Muscle of leg (tissue), 11 donors: ENCODE results near the gene C1QTNF1. TPM values are rescaled to one million over a fixed set of nuclear protein-coding genes. Genes with fewer than 3 reads are reported as not detected.

ENCODE experiments used
- DNase-seq: peaks from one replicate; pipeline ENCODE4 v3.0.0; 2013
- H3K27ac ChIP-seq: one replicate; pipeline ENCODE4 v1.5.1; 2013; ENCODE audit warnings: mild to moderate bottlenecking, low read length, control low read depth
- H3K27me3 ChIP-seq: one replicate; pipeline ENCODE4 v1.6.1; 2013; ENCODE audit warnings: low read length; ENCODE audit not compliant: control insufficient read depth, insufficient read depth
- H3K36me3 ChIP-seq: one replicate; pipeline ENCODE4 v1.6.1; 2013; ENCODE audit warnings: low read length; ENCODE audit not compliant: control insufficient read depth, insufficient read depth
- H3K4me1 ChIP-seq: one replicate; pipeline ENCODE4 v1.6.1; 2013; ENCODE audit warnings: low read length; ENCODE audit not compliant: control insufficient read depth, insufficient read depth
- H3K4me3 ChIP-seq: one replicate; pipeline ENCODE4 v1.5.1; 2013; ENCODE audit warnings: low read length, control low read depth
- H3K9me3 ChIP-seq: replicated peaks from 2 replicates; pipeline ENCODE4 v1.6.1; 2013; ENCODE audit warnings: low read depth, low read length; ENCODE audit not compliant: control insufficient read depth
- WGBS: methylation state at CpG from one replicate; pipeline ENCODE4 v1.1.5; 2013; ENCODE audit warnings: missing lambda C conversion rate; ENCODE audit not compliant: insufficient coverage; 5-methylcytosine and 5-hydroxymethylcytosine counted together
- polyA plus RNA-seq, 8 donors: library from polyadenylated mRNA; unstranded; fragments of 120-200 nt; gene quantifications; one replicate each; pipeline versions ENCODE4 v1.2.1 to v1.2.3, GENCODE V29; 2013; ENCODE audit warnings: inconsistent platforms in 1 of 8, low replicate concordance in 1 of 8; ENCODE audit not compliant: insufficient read length in 8 of 8, insufficient read depth in 1 of 8
- total RNA-seq: library from RNA; stranded (reverse); fragments of 120-200 nt; gene quantifications from one replicate; pipeline ENCODE4 v1.2.4, GENCODE V29; 2013

Gene C1QTNF1
- total and polyA plus RNA-seq, 9 donors: 3.3 to 10.9 (median 5.8) TPM

DNA sequence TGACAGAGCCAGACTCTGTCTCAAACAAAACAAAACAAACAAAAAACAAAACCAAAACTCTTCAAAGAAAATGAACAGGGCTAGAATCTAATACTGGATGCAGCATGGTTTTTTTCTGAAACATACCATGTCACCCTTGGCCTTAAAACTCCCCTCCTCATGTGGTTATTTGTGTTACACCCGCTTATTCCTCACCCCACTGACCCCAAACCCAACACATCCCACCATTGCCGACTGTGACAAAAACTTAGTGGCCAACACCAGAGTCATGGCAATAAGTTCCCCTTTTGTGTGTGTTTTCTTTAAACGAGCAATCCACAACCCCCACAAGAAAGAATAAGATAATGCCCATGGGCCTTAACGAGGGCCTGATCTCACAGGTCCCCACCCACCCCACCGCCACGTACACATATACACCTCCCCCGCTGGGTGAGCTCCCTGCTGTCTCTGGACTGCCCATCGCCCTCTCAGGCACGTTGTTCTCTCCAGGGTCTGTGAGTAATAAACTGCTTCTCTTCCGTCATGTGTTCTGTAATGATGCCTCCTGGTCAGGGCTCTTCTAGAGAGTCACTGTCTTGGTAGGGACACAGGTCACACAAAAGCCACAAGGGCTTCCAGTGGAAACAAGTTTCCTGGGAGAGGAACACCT lies 33.9 kb downstream of the C1QTNF1 start:
- Histone ChIP-seq H3K27me3 (no peaks in the 10 kb centered on the region), H3K9me3 (peaks cover 12% of the 10 kb centered on the region), H3K36me3 (no peaks in the 10 kb centered on the region), H3K4me1 (no peaks in the 10 kb centered on the region), H3K4me3 (no peak overlapping the region), H3K27ac (no peak overlapping the region)
- 88% methylated on average over 7 of the region's 10 CpGs for WGBS
- DNase-seq: no peak

DNA sequence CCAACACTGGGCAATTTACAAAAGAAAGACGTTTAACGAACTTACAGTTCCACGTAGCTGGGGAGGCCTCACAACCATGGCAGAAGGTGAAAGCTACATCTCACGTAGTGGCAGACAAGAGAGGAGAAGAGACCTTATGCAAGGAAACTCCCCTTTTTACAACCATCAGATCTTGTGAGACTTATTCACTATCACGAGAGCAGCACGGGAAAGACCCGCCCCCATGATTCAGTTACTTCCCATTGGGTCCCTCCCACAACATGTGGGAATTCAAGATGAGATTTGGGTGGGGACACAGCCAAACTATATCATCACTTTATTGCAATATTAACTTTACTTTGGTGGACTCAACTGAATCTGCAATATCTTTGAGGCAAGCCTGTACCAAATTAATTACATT lies 38.7 kb downstream of the C1QTNF1 start:
- DNase-seq: no peak
- H3K9me3 ChIP-seq: peaks cover 3% of the 10 kb centered on the region
- H3K27ac ChIP-seq: no peak overlapping the region
- H3K36me3 ChIP-seq: no peaks in the 10 kb centered on the region
- no peak overlapping the region for H3K4me3 ChIP-seq
- H3K27me3 ChIP-seq: no peaks in the 10 kb centered on the region
- no peaks in the 10 kb centered on the region for H3K4me1 ChIP-seq
- no CpG with 5 or more reads among the region's 7 CpGs for WGBS

DNA sequence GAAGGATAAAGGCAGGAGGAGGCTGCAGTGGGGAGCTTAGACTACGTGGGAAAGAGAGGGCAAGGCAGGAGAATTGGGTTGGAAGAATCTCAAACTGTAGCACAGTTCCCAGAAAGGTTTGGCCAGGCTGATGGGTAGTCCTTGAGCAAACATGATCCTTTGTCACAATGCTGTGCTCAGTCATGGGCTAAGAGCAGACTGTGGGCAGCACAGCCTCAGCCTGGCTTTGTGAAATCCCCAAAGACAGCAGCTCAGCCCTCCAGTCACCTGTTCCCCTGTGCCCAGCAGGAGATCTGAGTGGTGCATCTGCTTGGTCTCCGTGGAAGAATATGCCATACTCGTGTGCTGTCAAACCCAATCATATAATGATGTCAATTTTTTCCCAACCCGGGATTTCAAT lies 40.1 kb downstream of the C1QTNF1 start:
- 74% methylated on average over 4 of the region's 4 CpGs for WGBS

DNA sequence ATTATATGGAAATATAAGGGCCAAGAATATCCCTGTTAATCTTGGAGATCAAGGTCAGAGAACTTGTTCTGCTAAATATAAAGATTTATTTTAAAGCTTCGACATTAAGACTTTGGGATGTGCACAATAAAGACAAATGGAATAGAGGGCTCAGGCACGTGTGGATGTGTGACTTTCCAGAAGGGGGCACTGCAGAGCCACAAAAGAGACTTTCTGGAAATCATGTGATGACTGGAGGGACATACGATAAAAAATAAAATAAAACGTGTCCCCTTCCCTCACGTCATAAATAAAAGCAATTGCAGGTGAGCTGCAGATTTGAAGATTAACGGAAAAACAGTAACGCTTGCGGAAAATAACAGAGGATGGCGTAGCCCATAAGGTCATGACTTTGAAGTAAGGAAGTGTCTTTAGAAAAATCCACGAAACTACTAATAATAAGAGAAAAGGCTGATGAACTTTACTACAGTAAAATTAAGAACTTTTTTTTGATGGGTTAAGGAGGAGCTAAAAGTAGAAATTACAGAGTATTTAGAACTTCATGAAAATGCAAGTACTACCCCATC lies 41.2 kb downstream of the C1QTNF1 start:
- H3K4me1 ChIP-seq: no peaks in the 10 kb centered on the region
- WGBS: 29% methylated on average over 2 of the region's 10 CpGs
- H3K4me3 ChIP-seq: no peak overlapping the region
- H3K27me3 ChIP-seq: no peaks in the 10 kb centered on the region
- no peak for DNase-seq
- H3K9me3 ChIP-seq: no peaks in the 10 kb centered on the region
- H3K36me3 ChIP-seq: no peaks in the 10 kb centered on the region
- no peak overlapping the region for H3K27ac ChIP-seq

More for the DNA sequence above, 40.1 kb downstream of the C1QTNF1 start:
- Histone ChIP-seq H3K36me3 (no peaks in the 10 kb centered on the region), H3K4me1 (no peaks in the 10 kb centered on the region), H3K27me3 (no peaks in the 10 kb centered on the region), H3K9me3 (no peaks in the 10 kb centered on the region), H3K4me3 (no peak overlapping the region), H3K27ac (no peak overlapping the region)
- no peak for DNase-seq

DNA sequence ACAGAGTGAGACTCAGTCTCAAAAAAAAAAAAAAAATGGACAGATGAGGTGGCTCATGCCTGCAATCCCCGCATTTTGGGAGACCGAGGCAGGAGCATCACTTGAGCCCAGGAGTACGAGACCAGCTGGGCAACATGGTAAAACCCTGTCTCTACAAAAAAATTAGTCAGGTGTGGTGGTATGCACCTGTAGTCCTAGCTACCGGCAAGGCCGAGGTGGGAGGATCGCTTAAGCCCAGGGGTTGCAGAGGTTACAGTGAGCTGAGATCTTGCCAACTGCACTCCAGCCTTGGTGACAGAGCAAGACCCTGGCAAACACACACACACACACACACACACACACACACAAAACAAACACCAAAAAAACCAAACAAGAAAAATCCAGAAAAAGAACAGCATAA lies 43.0 kb downstream of the C1QTNF1 start:
- 100% methylated on average over 1 of the region's 6 CpGs for WGBS
- H3K4me1 ChIP-seq: no peaks in the 10 kb centered on the region
- H3K27ac ChIP-seq: no peak overlapping the region
- no peak for DNase-seq
- no peaks in the 10 kb centered on the region for H3K9me3 ChIP-seq
- peaks cover 4% of the 10 kb centered on the region for H3K27me3 ChIP-seq
- no peak overlapping the region for H3K4me3 ChIP-seq
- no peaks in the 10 kb centered on the region for H3K36me3 ChIP-seq

DNA sequence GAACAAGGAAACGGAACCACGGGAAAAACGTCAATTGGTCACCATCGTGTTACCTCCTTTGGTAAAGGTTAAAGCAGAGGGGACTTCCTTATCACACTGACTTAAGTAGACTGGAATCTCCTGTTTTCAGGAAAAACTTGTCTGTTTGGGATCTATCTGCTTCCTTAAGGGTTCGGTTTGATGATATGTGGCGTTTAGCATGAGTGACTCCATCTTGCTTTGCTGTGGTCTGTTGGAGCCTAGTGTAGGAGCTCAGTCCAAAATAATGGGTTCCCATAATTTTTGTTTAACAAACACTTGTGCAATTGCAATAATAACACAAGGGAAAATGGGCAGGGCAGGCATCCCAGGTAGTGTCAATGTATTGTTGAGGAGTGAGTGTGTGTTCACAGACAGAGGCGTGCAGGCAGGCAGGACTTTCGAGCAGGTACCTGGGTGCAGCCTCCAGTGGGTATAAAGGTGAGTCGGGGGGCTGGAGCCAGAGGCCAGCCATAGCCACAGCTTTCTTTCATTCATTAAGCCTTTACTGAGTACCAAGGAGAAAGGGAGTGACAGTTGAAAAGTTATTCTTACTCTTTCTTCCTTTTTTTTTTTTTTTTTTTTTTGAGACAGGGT lies 46.4 kb downstream of the C1QTNF1 start:
- no peak overlapping the region for H3K4me3 ChIP-seq
- no peak overlapping the region for H3K27ac ChIP-seq
- H3K36me3 ChIP-seq: no peaks in the 10 kb centered on the region
- peaks cover 4% of the 10 kb centered on the region for H3K27me3 ChIP-seq
- peaks cover 5% of the 10 kb centered on the region for H3K4me1 ChIP-seq
- WGBS: 91% methylated on average over 5 of the region's 9 CpGs
- DNase-seq: no peak
- no peaks in the 10 kb centered on the region for H3K9me3 ChIP-seq

DNA sequence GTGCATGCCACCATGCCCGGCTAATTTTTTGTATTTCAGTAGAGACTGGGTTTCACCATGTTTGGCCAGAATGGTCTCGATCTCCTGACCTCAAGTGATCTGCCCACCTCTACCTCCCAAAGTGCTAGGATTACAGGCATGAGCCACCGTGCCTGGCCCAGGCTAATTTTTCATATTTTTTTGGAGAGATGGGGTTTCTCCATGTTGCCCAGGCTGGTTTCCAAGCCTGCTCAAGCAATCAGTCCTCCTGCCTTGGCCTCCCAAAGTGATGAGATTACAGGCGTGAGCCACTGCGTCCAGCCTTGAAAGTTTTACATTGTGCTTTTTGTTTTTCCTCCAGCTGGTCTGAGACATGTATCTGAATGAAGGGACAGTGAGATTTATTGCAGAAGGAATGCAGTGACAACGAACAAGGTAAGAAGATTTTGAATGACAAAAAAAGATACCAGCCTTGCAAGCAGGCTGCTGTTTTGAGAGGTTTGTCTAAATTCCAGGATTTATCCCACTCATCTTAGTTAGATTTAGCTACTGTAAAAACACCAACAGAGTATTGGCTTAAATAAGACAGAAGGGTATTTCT lies 47.3 kb downstream of the C1QTNF1 start:
- H3K36me3 ChIP-seq: no peaks in the 10 kb centered on the region
- no peak overlapping the region for H3K27ac ChIP-seq
- H3K4me3 ChIP-seq: no peak overlapping the region
- no peaks in the 10 kb centered on the region for H3K9me3 ChIP-seq
- WGBS: 53% methylated on average over 3 of the region's 6 CpGs
- H3K4me1 ChIP-seq: peaks cover 14% of the 10 kb centered on the region
- no peak for DNase-seq
- peaks cover 4% of the 10 kb centered on the region for H3K27me3 ChIP-seq

DNA sequence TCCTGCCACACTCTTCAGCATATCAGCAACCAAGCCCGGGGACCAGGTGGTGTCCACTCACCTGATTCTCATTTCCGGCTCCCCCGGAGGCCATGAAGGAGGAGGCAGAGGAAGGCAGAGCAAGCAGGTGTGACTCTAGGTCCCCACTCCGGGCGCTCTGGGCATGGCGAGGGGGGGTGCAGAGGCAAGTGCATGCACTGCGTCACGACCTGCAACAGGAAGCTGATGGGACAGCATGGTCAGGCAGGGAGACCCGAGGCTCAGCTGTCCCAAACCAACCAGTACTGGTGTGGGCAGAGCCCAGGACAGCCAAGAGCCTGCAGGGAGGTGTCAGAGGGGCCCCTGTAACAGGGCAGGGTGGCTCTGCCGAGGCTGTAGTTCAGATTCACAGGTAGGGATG lies 48.6 kb downstream of the C1QTNF1 start:
- Histone ChIP-seq H3K36me3 (peaks cover 3% of the 10 kb centered on the region), H3K4me1 (peaks cover 17% of the 10 kb centered on the region), H3K27me3 (peaks cover 4% of the 10 kb centered on the region), H3K9me3 (no peaks in the 10 kb centered on the region), H3K4me3 (no peak overlapping the region), H3K27ac (no peak overlapping the region)
- WGBS: 78% methylated on average over 9 of the region's 10 CpGs
- DNase-seq: no peak

DNA sequence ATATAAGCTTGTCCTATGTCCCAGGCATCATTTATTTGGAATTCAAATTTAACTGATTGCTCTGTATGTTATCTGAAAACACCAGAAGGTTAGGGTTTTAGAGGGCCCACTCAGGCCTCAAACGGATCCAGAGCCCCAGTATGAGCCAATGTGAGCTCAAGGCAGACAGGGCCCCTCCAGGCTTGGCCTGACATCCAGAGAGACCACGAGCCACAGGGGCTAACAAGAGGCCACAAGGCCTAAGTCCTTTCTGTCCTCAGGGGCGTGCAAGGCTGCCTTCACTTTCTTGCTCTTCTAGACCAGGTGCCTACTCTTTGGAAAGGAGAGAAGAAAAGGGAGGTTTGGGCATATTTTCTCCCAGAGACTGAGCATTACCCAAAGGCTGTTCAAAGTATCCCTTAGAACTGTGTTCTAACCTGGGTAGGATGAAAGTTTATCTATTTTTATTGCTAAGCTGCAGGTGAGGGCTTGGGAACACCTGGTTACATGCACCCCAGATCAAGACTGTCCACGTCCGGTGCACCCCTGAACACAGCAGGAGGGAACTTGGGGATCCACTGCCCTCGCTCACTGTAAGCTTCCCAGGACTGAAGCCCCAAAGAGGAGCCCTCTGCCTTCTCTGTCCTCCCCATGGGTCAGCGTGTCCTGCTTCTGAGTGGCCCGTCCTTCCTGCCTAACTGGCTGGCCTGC lies 49.2 kb downstream of the C1QTNF1 start:
- H3K27ac ChIP-seq: no peak overlapping the region
- no peak overlapping the region for H3K4me3 ChIP-seq
- peaks cover 4% of the 10 kb centered on the region for H3K36me3 ChIP-seq
- DNase-seq: no peak
- WGBS: 89% methylated on average over 6 of the region's 8 CpGs
- peaks cover 4% of the 10 kb centered on the region for H3K27me3 ChIP-seq
- H3K9me3 ChIP-seq: no peaks in the 10 kb centered on the region
- H3K4me1 ChIP-seq: peaks cover 17% of the 10 kb centered on the region

DNA sequence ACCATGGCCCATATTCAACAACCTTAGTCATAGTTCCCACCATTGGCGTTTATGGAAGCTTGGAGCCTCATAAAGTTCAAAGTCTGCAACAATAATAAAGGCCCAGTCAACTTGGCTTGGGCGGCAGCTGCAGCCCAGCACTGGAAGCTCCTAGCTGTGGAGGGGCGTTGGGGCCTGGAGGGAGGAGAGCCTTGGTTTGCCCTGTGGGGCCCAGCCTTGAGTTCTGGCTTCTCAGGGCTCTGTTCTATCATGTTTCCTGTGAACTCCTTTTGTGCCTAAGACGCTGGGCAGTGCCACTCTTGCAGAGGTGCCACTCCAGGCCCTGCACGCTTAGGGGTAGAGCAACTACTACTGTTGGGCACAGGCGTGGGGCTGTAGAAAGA lies 49.7 kb downstream of the C1QTNF1 start:
- H3K4me1 ChIP-seq: peaks cover 17% of the 10 kb centered on the region
- H3K27ac ChIP-seq: no peak overlapping the region
- peaks cover 9% of the 10 kb centered on the region for H3K36me3 ChIP-seq
- 92% methylated on average over 4 of the region's 6 CpGs for WGBS
- no peak overlapping the region for H3K4me3 ChIP-seq
- DNase-seq: no peak
- no peaks in the 10 kb centered on the region for H3K9me3 ChIP-seq
- peaks cover 4% of the 10 kb centered on the region for H3K27me3 ChIP-seq
